UCSD-AML1 (cell line): ENCODE measurements around the gene EFNA5.

Experiments
- DNase-seq: peaks from one replicate; lab custom pipeline; 2025; ENCODE audit not compliant: unreplicated experiment; lab: John Stamatoyannopoulos, UW

The EFNA5 gene

GRCh38 chr5:107342371-107342770 is 328.4 kb downstream of the EFNA5 start:
- DNase-seq = no peak

GRCh38 chr5:107341376-107342084 is 329.2 kb downstream of the EFNA5 start:
- DNase-seq = no peak

GRCh38 chr5:107340631-107341030 is 330.1 kb downstream of the EFNA5 start:
- no peak for DNase-seq

- no peak for DNase-seq
These were observed 332.4 kb downstream of the EFNA5 start for GRCh38 chr5:107338335-107338734.

GRCh38 chr5:107337281-107337680 is 333.5 kb downstream of the EFNA5 start:
- no peak for DNase-seq

GRCh38 chr5:107331882-107332281 is 338.9 kb downstream of the EFNA5 start:
- DNase-seq = no peak

- no peak for DNase-seq
These were observed 339.4 kb downstream of the EFNA5 start for GRCh38 chr5:107331312-107331711.

GRCh38 chr5:107330903-107331302 is 339.8 kb downstream of the EFNA5 start:
- DNase-seq = peak; percentile 4

GRCh38 chr5:107329850-107330249 is 340.9 kb downstream of the EFNA5 start:
- no peak for DNase-seq
